NCI-H446 treated with DMSO at 0.1 percent for 48 hours (cell line): ENCODE data around the gene MAPK14.

ENCODE experiments used
- DNase-seq: peaks from one replicate; lab custom pipeline; 2025; lab: John Stamatoyannopoulos, UW

The MAPK14 gene

GRCh38 chr6:36102853-36103252, 75.2 kb downstream of the MAPK14 start:
- no peak for DNase-seq

GRCh38 chr6:36104836-36105235, 77.2 kb downstream of the MAPK14 start:
- peak; percentile 93 for DNase-seq

- no peak for DNase-seq
These were observed 81.5 kb downstream of the MAPK14 start for GRCh38 chr6:36109092-36109491.

GRCh38 chr6:36110050-36110449, 82.4 kb downstream of the MAPK14 start:
- no peak for DNase-seq

- no peak for DNase-seq
These were observed 83.3 kb downstream of the MAPK14 start for GRCh38 chr6:36110863-36111262.

GRCh38 chr6:36111526-36111925, 83.9 kb downstream of the MAPK14 start:
- no peak for DNase-seq

GRCh38 chr6:36113049-36113448, 85.4 kb downstream of the MAPK14 start:
- no peak for DNase-seq

- DNase-seq = no peak
These were observed 86.1 kb downstream of the MAPK14 start for GRCh38 chr6:36113703-36114102.

GRCh38 chr6:36114798-36115408, 87.3 kb downstream of the MAPK14 start:
- no peak for DNase-seq

- DNase-seq = no peak
These were observed 87.8 kb downstream of the MAPK14 start for GRCh38 chr6:36115412-36115811.

- no peak for DNase-seq
These were observed 88.7 kb downstream of the MAPK14 start for GRCh38 chr6:36116066-36116864.

- no peak for DNase-seq
These were observed 89.3 kb downstream of the MAPK14 start for GRCh38 chr6:36116943-36117342.

GRCh38 chr6:36117658-36118549, 90.3 kb downstream of the MAPK14 start:
- no peak for DNase-seq

- DNase-seq = no peak
These were observed 91.0 kb downstream of the MAPK14 start for GRCh38 chr6:36118550-36119107.

- no peak for DNase-seq
These were observed 91.6 kb downstream of the MAPK14 start for GRCh38 chr6:36119209-36119608.

- no peak for DNase-seq
These were observed 92.4 kb downstream of the MAPK14 start for GRCh38 chr6:36120018-36120417.

- DNase-seq = no peak
These were observed 92.9 kb downstream of the MAPK14 start for GRCh38 chr6:36120539-36120938.

- no peak for DNase-seq
These were observed 93.6 kb downstream of the MAPK14 start for GRCh38 chr6:36120979-36121786.

GRCh38 chr6:36121787-36122494, 94.3 kb downstream of the MAPK14 start:
- DNase-seq = no peak

GRCh38 chr6:36122495-36123269, 95.1 kb downstream of the MAPK14 start:
- no peak for DNase-seq
